Effector memory CD8-positive, alpha-beta T cell (primary cell): ENCODE measurements around the gene SHANK1.
A peak's percentile ranks its signal among the peaks of the same experiment; 100 is the strongest.

Source experiments
- ATAC-seq: fragments of 150-1000 bp; cut with Tn5 transposase; replicated peaks from 2 replicates; pipeline ENCODE4 v1.10.0; 2021; ENCODE audit warnings: mild to moderate bottlenecking, moderate library complexity
- DNase-seq, 3 experiments: peaks; one replicate each; pipeline ENCODE4 v3.0.0; 2021
- H3K27ac Mint-ChIP-seq, 2 donors: one replicate each; pipeline ENCODE4 v1.8.0; 2022; ENCODE audit warnings: mild to moderate bottlenecking in 2 of 2, mixed read lengths in 2 of 2, moderate library complexity in 2 of 2
- H3K27me3 Mint-ChIP-seq, 2 donors: one replicate each; pipeline ENCODE4 v1.8.0; 2022; ENCODE audit warnings: mixed read lengths in 2 of 2
- H3K36me3 Mint-ChIP-seq: one replicate; pipeline ENCODE4 v1.8.0; 2022; ENCODE audit warnings: mild to moderate bottlenecking, moderate library complexity, mixed read lengths; ENCODE audit not compliant: insufficient read depth
- H3K4me1 Mint-ChIP-seq, 2 donors: one replicate each; pipeline ENCODE4 v1.8.0; 2022; ENCODE audit warnings: low read depth in 2 of 2, mixed read lengths in 2 of 2
- H3K4me3 Mint-ChIP-seq, 2 donors: one replicate each; pipeline ENCODE4 v1.8.0; 2022; ENCODE audit warnings: mild to moderate bottlenecking in 2 of 2, mixed read lengths in 2 of 2, moderate library complexity in 2 of 2
- H3K9me3 Mint-ChIP-seq, 2 donors: one replicate each; pipeline ENCODE4 v1.8.0; 2022; ENCODE audit warnings: mixed read lengths in 2 of 2

Gene SHANK1

GRCh38 chr19:50661766-50662650, 57.6 kb downstream of the SHANK1 start:
- no peaks in the 10 kb centered on the region for H3K36me3 Mint-ChIP-seq
- DNase-seq (no peak), ATAC-seq (no peak)
- H3K27me3 Mint-ChIP-seq, result peaks cover 56 to 83% of the 10 kb centered on the region in 2 donors
- H3K9me3 Mint-ChIP-seq, result peaks cover 4 to 8% of the 10 kb centered on the region in 2 donors
- no peak overlapping the region for H3K4me3 Mint-ChIP-seq
- peaks cover 10 to 12% of the 10 kb centered on the region in 2 donors for H3K4me1 Mint-ChIP-seq
- H3K27ac Mint-ChIP-seq, result no peak overlapping the region

GRCh38 chr19:50661023-50661422, 58.6 kb downstream of the SHANK1 start:
- no peak for ATAC-seq
- peaks cover 4 to 8% of the 10 kb centered on the region in 2 donors for H3K9me3 Mint-ChIP-seq
- no peak overlapping the region for H3K27ac Mint-ChIP-seq
- no peak for DNase-seq
- H3K4me1 Mint-ChIP-seq, result peaks cover 10 to 12% of the 10 kb centered on the region in 2 donors
- H3K27me3 Mint-ChIP-seq, result peaks cover 66 to 91% of the 10 kb centered on the region in 2 donors
- H3K36me3 Mint-ChIP-seq, result peaks cover 3% of the 10 kb centered on the region
- no peak overlapping the region for H3K4me3 Mint-ChIP-seq

- Mint-ChIP-seq H3K4me3 (no peak overlapping the region), H3K36me3 (peaks cover 3% of the 10 kb centered on the region), H3K9me3 (peaks cover 5 to 11% of the 10 kb centered on the region in 2 donors), H3K4me1 (peaks cover 10 to 12% of the 10 kb centered on the region in 2 donors), H3K27me3 (peaks cover 72 to 91% of the 10 kb centered on the region in 2 donors), H3K27ac (no peak overlapping the region)
- ATAC-seq (no peak), DNase-seq (no peak)
Observed at GRCh38 chr19:50660088-50660366, 59.6 kb downstream of the SHANK1 start.

- H3K4me1 Mint-ChIP-seq, result peaks cover 10 to 12% of the 10 kb centered on the region in 2 donors
- ATAC-seq (no peak), DNase-seq (no peak)
- no peak overlapping the region for H3K4me3 Mint-ChIP-seq
- peaks cover 3% of the 10 kb centered on the region for H3K36me3 Mint-ChIP-seq
- peaks cover 8 to 15% of the 10 kb centered on the region in 2 donors for H3K9me3 Mint-ChIP-seq
- H3K27me3 Mint-ChIP-seq, result peaks cover 72 to 91% of the 10 kb centered on the region in 2 donors
- no peak overlapping the region for H3K27ac Mint-ChIP-seq
Observed at GRCh38 chr19:50659318-50660087, 60.1 kb downstream of the SHANK1 start.

GRCh38 chr19:50658441-50659317, 60.9 kb downstream of the SHANK1 start:
- Mint-ChIP-seq H3K9me3 (peaks cover 10 to 15% of the 10 kb centered on the region in 2 donors), H3K27me3 (peaks cover 72 to 91% of the 10 kb centered on the region in 2 donors), H3K36me3 (peaks cover 3% of the 10 kb centered on the region), H3K4me3 (peak overlapping the region; percentile 55 to 64), H3K27ac (no peak overlapping the region), H3K4me1 (peaks cover 10 to 12% of the 10 kb centered on the region in 2 donors)
- no peak for DNase-seq
- peak; percentile 10 for ATAC-seq

GRCh38 chr19:50657712-50658440, 61.7 kb downstream of the SHANK1 start:
- H3K27ac Mint-ChIP-seq, result no peak overlapping the region
- peak; percentile 17 to 29 (median 23) for DNase-seq
- peaks cover 10 to 12% of the 10 kb centered on the region in 2 donors for H3K4me1 Mint-ChIP-seq
- peaks cover 3% of the 10 kb centered on the region for H3K36me3 Mint-ChIP-seq
- H3K27me3 Mint-ChIP-seq, result peaks cover 73 to 91% of the 10 kb centered on the region in 2 donors
- peak; percentile 90 for ATAC-seq
- peak overlapping the region; percentile 55 to 64 for H3K4me3 Mint-ChIP-seq
- H3K9me3 Mint-ChIP-seq, result peaks cover 10 to 15% of the 10 kb centered on the region in 2 donors

- ATAC-seq, result no peak
- H3K9me3 Mint-ChIP-seq, result peaks cover 10 to 15% of the 10 kb centered on the region in 2 donors
- H3K4me1 Mint-ChIP-seq, result peaks cover 10 to 12% of the 10 kb centered on the region in 2 donors
Observed at GRCh38 chr19:50657222-50657669, 62.4 kb downstream of the SHANK1 start.

GRCh38 chr19:50654882-50655281, 64.7 kb downstream of the SHANK1 start:
- Mint-ChIP-seq H3K9me3 (peaks cover 12% of the 10 kb centered on the region in 2 donors), H3K4me3 (no peak overlapping the region), H3K27me3 (peaks cover 71 to 85% of the 10 kb centered on the region in 2 donors)

More at GRCh38 chr19:50657222-50657669, 62.4 kb downstream of the SHANK1 start:
- peaks cover 73 to 91% of the 10 kb centered on the region in 2 donors for H3K27me3 Mint-ChIP-seq
- no peak for DNase-seq
- H3K27ac Mint-ChIP-seq, result no peak overlapping the region
- peak overlapping the region; percentile 55 to 64 for H3K4me3 Mint-ChIP-seq
- H3K36me3 Mint-ChIP-seq, result peaks cover 3% of the 10 kb centered on the region

GRCh38 chr19:50652722-50653121, 66.9 kb downstream of the SHANK1 start:
- no peak for DNase-seq
- Mint-ChIP-seq H3K27ac (no peak overlapping the region), H3K4me3 (no peak overlapping the region), H3K36me3 (peaks cover 3% of the 10 kb centered on the region), H3K9me3 (peaks cover 8 to 14% of the 10 kb centered on the region in 2 donors), H3K27me3 (peaks cover 71 to 81% of the 10 kb centered on the region in 2 donors), H3K4me1 (peaks cover 2 to 4% of the 10 kb centered on the region in 2 donors)
- ATAC-seq, result no peak

More at GRCh38 chr19:50654882-50655281, 64.7 kb downstream of the SHANK1 start:
- Mint-ChIP-seq H3K27ac (peak overlapping the region in 1 of 2 donors; percentile 44), H3K4me1 (peaks cover 10 to 13% of the 10 kb centered on the region in 2 donors), H3K36me3 (peaks cover 3% of the 10 kb centered on the region)
- DNase-seq (no peak), ATAC-seq (no peak)

GRCh38 chr19:50651174-50651573, 68.4 kb downstream of the SHANK1 start:
- DNase-seq (no peak), ATAC-seq (no peak)
- Mint-ChIP-seq H3K4me3 (no peak overlapping the region), H3K27ac (no peak overlapping the region), H3K9me3 (peaks cover 8 to 14% of the 10 kb centered on the region in 2 donors), H3K4me1 (peaks cover 0 to 2% of the 10 kb centered on the region in 2 donors), H3K36me3 (no peaks in the 10 kb centered on the region), H3K27me3 (peaks cover 63 to 72% of the 10 kb centered on the region in 2 donors)

- peaks cover 0 to 2% of the 10 kb centered on the region in 2 donors for H3K4me1 Mint-ChIP-seq
- peaks cover 51 to 57% of the 10 kb centered on the region in 2 donors for H3K27me3 Mint-ChIP-seq
- no peak within 1 kb of the TSS for H3K27ac Mint-ChIP-seq
- DNase-seq (no peak), ATAC-seq (no peak)
- no peaks in the 10 kb centered on the region for H3K36me3 Mint-ChIP-seq
- peaks cover 4 to 8% of the 10 kb centered on the region in 2 donors for H3K9me3 Mint-ChIP-seq
- H3K4me3 Mint-ChIP-seq, result no peak within 1 kb of the TSS
Observed at GRCh38 chr19:50649433-50650391, 69.9 kb downstream of the SHANK1 start, which contains the start of gene C19orf81. Gene C19orf81, plus strand, starts transcription at chr19:50649445. Its CDS starts 0 bp downstream, at chr19:50649445.
